GM12892 (cell line): ENCODE results near the gene GSTM1.
"Not testable (repeated sequence)": the region's sequence is repeated elsewhere in the genome, so short reads cannot be mapped to it uniquely, and the experiment has no call there.

Experiments
- DNase-seq: peaks from one replicate; pipeline ENCODE4 v3.0.0; 2011; ENCODE audit not compliant: insufficient read length
- FAIRE-seq: peaks from 2 replicates; lab custom pipeline; 2011; peaks lifted over from hg19 to GRCh38; lab: Jason Lieb, UNC
- POLR2A ChIP-seq: IDR thresholded peaks from 2 replicates; pipeline ENCODE4 v1.6.1; 2011; ENCODE audit warnings: low read depth, low read length, control low read depth
- POLR2AphosphoS5 ChIP-seq: IDR thresholded peaks from 2 replicates; pipeline ENCODE4 v1.6.1; 2011; ENCODE audit warnings: low read depth, low read length, control low read depth
- TAF1 ChIP-seq: IDR thresholded peaks from 2 replicates; pipeline ENCODE4 v1.6.1; 2011; ENCODE audit warnings: low read depth, mild to moderate bottlenecking, control low read depth, low read length, borderline replicate concordance

GSTM1 gene

DNA sequence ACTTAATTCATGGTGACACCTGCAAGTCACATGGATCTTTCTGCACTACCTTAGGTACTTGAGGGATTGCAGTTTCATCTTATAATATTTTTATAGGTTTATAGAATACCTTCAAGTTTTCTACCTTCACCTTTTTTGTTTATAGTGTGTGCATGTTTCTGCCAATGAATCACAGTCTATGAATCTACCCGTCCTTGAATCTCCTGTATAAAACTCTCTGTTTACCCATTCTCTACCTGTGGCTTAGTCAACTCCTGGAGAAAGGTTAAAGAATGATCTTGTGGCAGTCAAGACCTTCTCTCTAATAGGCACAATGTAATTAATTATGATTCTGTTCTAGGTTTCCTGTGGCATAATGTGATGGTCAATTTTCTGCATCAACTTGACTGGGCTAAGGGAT lies 22.9 kb upstream of the GSTM1 start:
- TF ChIP-seq POLR2A (no peak), TAF1 (no peak), POLR2AphosphoS5 (no peak)
- DNase-seq (no peak), FAIRE-seq (no peak)

DNA sequence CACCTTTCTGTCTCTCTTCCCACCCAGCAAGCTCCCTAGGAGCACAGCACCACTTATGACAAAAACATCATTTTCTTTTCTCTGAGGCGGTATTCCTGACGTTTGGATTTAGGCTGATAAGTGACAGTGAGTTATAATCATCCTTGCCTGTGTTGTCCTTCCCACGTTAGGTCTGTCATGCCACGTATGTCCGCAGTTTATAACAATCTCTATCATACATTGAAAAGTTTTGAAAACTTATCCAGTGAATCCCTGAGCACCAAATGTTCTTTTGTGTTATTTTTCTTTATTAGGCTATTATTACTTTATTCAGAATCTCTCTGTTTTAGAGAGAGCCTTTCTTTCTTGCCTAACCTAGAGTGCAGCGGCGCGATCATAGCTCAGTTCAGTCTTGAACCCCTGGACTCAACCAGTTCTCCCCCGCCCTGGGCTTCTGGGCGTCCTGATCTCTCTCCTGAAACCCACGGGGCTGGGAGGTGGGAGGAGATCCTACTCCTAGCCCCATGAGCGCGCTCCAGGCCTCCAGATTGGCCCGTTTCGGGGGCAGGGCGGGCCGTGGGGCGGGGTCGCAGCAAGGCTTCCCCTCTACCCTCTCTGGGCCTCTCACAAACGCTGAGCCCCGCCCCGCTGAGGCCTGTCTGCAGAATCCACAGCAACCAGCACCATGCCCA lies 20.0 kb upstream of the GSTM1 start, which contains the start of gene GSTM2:
Gene GSTM2 (plus strand): TSS at position 606 of the 671 bp plus-strand sequence. CDS start 59 bp downstream, at position 665.
- FAIRE-seq: peak; percentile 38
- no peak for TF ChIP-seq TAF1
- TF ChIP-seq POLR2A: no peak
- TF ChIP-seq POLR2AphosphoS5: no peak
- DNase-seq: peak; percentile 72

- TF ChIP-seq TAF1 (no peak), POLR2A (no peak), POLR2AphosphoS5 (no peak)
- FAIRE-seq: no peak
- DNase-seq: no peak
Observed at GRCh38 chr1:109668123-109668775, 19.4 kb upstream of the GSTM1 start.

- DNase-seq: no peak
- FAIRE-seq: no peak
- TF ChIP-seq TAF1 (no peak), POLR2A (no peak), POLR2AphosphoS5 (no peak)
Observed at GRCh38 chr1:109669246-109669948, 18.2 kb upstream of the GSTM1 start.

- FAIRE-seq, DNase-seq: not testable (repeated sequence)
Observed at GRCh38 chr1:109669949-109670302, 17.7 kb upstream of the GSTM1 start.

DNA sequence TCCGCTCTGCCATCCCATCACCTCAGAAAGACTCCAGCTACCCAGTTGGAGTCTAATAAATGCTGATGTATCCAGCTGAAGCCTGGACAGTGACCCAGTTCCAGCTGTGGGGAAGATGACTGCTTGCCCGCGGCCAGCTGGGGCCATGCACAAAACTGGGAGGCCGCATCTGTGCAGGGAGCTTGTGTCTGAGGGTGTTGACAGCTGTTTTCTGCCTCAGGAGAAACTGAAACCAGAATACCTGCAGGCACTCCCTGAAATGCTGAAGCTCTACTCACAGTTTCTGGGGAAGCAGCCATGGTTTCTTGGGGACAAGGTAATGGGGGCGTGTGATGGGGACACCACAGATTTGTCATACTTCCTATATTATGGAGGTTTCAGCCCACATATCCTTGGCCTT lies 16.6 kb upstream of the GSTM1 start:
- FAIRE-seq: no peak
- TF ChIP-seq TAF1 (no peak), POLR2A (no peak), POLR2AphosphoS5 (no peak)

GRCh38 chr1:109673861-109674260 lies 13.8 kb upstream of the GSTM1 start:
- DNase-seq, FAIRE-seq: not testable (repeated sequence)

More for the DNA sequence above, 16.6 kb upstream of the GSTM1 start:
- no peak for DNase-seq

- not testable (repeated sequence) for DNase-seq, FAIRE-seq
Observed at GRCh38 chr1:109676683-109677381, 10.8 kb upstream of the GSTM1 start.

DNA sequence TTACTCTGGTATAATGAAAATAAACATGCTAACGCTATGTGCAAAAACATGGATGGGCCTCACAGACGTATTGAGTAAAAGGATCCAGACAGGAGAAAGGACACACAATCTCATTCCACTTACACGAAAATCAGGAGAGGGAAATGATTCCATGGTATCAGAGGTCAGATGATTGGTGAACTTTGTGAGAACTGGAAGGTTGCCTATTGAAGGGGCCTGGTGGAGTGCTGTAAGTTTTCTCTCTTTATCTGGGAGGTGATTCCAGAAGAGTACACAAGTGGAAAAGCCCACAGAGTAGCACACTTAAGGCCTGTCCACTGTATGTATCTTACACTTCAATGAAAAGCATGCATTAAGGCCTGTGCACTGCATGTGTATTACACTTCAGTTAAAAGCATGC lies 10.2 kb upstream of the GSTM1 start:
- FAIRE-seq (no peak), DNase-seq (no peak)
- no peak for TF ChIP-seq POLR2A
- no peak for TF ChIP-seq POLR2AphosphoS5
- TF ChIP-seq TAF1: no peak

DNA sequence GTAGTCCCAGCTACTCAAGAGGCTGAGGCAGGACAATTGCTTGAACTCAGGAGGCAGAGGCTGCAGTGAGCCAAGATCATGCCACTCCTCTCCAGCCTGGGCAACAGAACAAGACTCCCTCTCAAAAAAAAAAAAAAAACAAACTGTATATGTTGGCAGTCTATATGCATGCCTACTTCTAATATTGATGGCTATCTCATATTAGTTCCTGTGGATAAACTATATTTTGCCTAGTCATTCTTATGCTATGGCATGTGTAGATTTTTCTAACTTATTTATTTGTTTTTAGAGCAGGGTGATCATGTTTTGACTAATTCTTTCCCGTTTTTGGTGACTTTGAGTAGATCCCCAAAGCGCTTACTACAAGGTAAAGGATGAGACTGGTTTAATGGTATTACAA lies 9.0 kb upstream of the GSTM1 start:
- DNase-seq, FAIRE-seq: not testable (repeated sequence)

- not testable (repeated sequence) for DNase-seq, FAIRE-seq
Observed at GRCh38 chr1:109684777-109685176, 2.8 kb upstream of the GSTM1 start.

GRCh38 chr1:109685399-109685798 lies 2.2 kb upstream of the GSTM1 start:
- DNase-seq: not testable (repeated sequence)
- peak; percentile 78 for FAIRE-seq

GRCh38 chr1:109685890-109686289 lies 1.7 kb upstream of the GSTM1 start:
- not testable (repeated sequence) for DNase-seq

DNA sequence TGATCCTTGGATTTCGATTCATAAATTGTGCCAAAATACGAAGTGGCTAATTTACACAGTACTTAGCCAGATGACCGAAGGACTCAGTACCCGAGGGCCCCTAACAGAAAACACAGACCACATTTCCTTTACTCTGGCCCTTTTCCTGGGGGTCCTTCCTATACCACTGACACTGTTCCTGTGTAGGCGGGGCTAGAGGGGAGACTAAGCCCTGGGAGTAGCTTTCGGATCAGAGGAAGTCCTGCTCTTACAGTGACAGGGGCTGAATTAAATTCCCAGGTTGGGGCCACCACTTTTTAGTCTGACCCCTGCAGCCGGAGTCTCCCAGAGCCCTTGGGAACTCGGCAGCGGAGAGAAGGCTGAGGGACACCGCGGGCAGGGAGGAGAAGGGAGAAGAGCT lies 508 bp upstream of the GSTM1 start:
- not testable (repeated sequence) for DNase-seq, FAIRE-seq

More at GRCh38 chr1:109685890-109686289, 1.7 kb upstream of the GSTM1 start:
- not testable (repeated sequence) for FAIRE-seq
